SK-N-DZ (cell line): ENCODE data around the gene MUC2.

Experiments
- DNase-seq: peaks from one replicate; pipeline ENCODE4 v3.0.0-alpha.2; 2015; ENCODE audit warnings: low spot score

Gene MUC2

DNA sequence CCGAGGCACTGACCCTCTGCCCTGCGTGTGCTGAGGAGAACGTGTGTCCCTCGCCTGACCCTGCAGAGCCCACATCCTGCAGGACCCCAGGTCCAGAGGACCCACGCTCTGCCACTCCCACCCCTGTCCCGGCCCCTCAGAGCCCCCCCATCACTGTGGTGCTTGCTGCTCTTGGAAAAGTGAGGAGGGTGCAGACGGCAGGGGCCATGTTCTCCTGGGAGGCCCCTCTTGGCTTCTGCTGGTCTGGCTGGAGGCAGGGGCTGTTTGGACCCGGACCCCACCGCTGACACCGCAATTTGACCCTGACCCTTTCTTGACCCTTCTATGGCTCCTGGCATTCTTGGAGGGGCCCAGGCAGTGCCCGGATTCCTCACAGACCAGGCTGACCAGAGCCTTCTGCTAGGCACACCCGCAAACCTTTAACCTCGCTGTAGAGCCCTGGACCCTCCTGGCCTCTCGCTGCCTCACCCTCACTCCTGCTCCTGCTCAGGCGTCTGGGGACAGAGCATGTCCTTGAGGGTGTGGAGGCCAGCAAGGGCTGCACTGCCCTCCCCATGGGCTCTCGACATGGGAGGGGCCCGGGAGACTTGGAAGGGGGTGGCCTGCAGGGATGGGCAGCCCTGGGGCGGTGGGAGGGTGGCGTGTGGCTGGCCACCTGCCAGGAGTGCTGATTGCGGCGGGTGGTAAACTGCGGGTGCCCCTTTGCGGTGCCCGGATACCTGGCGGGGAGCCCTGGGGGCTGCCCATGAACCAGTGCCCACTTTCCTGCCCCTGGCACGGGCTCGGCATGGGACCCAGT lies 46.1 kb downstream of the MUC2 start:
- no peak for DNase-seq

DNA sequence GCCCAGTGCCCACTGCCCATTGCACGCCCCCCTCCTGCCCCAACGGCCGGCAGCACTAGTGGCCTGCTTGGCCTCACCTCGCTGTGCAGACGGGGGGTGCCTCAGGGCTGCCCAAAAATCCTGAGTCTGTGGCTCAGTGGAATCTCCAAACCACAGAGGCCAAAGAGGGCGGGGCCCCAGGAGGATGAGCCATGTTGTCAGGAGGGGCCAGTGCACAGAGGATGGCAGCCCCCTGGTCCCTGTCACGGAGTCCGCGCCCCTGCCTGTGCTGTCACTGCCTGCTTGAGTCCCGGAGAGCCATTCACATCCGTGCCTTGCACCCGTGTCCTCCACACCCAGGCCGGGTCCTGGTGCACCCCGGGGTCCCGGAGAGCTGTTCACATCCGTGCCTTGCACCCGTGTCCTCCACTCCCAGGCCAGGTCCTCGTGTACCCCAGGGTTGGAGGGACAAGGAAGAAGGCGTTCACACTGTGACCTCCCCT lies 46.7 kb downstream of the MUC2 start:
- DNase-seq = no peak

DNA sequence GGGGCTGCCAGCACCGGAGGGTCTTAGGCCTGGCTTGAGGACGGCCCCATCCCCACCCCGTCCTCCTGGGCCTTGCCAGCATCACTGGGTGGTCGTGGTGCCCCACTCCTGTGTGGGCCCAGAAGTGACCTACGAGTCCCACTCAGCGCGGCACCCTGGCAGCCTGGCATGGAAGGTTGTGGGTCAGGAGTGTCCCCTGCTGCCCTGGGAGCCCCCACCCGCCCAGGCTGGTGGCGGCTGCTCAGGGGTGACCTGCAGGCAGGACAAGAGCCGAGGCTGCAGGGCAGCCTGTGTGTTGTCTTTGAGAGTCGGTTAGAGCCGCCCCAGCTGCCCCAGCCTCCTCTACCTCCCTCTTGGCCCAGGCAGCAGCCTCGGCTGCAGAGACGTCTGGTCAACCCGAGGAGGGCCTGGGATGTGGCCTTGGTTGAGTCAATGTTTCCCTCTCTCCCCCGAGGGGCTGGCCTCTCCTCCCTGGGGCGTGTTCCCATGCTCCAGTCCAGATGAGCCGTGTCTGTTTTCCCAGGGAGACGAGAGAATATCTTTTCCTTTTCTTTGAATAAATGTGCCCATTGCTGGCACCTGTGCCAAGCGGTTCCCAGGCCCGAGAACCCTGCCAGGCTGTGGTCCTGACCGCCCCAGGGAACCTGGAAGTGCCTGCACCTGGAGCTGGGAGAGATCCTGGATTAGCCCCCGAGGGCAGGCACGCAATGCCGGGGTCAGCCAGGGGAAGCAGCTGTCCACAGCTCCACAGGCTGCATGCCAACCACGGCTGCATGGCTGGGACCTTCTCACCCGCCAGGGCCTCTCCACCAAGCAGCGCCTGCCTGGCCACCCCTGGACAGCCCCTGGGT lies 47.4 kb downstream of the MUC2 start:
- DNase-seq = no peak

DNA sequence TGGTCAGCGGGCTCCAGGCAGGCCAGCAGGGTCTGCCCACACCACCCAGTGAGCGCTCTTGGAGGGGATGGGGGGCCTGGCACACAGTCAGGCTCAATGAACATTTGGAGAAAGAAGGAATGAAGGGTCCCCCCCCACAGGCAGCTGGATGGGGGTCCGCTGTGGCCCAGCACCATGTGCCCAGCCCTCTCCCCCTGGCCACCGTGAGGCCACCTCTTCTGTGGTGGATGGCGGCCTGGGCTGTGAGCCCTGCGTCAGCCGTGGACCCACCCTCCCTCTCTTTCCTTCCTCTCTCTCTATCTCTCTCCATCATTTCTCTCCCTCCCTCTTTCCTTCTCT lies 48.0 kb downstream of the MUC2 start:
- DNase-seq = no peak

DNA sequence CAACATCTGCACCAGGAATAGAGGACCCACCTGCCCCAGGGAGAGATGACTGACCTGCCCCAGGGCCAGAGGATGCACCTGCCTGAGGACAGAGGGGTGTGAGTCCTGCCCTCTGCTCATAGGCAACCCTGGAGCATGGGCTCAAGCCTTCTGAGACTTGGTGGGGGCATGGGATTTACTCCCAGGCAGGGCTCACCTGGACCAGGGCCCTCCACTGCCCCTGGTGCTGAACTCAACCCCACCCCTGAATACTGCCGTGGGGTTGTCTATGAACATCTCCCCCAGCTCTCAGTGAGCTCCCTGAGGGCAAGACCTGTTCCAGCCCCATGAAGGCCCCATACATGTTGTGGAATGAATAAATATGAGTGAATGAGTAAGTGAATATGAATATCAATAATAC lies 49.3 kb downstream of the MUC2 start:
- DNase-seq = no peak
